RWPE2 (cell line): Measurements from ENCODE around the gene RPL31.
A peak's percentile ranks its signal among the peaks of the same experiment; 100 is the strongest.

Experiments
- ATAC-seq: fragments of 200-7000 bp; cut with Tn5 transposase; 3 replicates; pipeline ENCODE4 v1.9.1; 2021; ENCODE audit warnings: low read depth
- DNase-seq: peaks from one replicate; pipeline ENCODE4 v3.0.0-alpha.2; 2020; ENCODE audit warnings: low spot score
- H3K27ac ChIP-seq: fragments of 450-650 bp; 2 replicates; pipeline ENCODE4 v1.5.1; 2017; ENCODE audit warnings: mild to moderate bottlenecking; ENCODE audit not compliant: poor library complexity, severe bottlenecking
- H3K27me3 ChIP-seq: fragments of 250-450 bp; sonication (Bioruptor Pico); 2 replicates; pipeline ENCODE4 v1.5.1; 2021; ENCODE audit warnings: mild to moderate bottlenecking, moderate library complexity; ENCODE audit not compliant: insufficient read depth, poor library complexity, severe bottlenecking
- H3K36me3 ChIP-seq: fragments of 250-450 bp; sonication (Bioruptor Pico); 2 replicates; pipeline ENCODE4 v1.5.1; 2020; ENCODE audit warnings: low read depth, mild to moderate bottlenecking, moderate library complexity
- H3K4me1 ChIP-seq: fragments of 250-450 bp; sonication (Bioruptor Pico); 2 replicates; pipeline ENCODE4 v1.5.1; 2021; ENCODE audit warnings: mild to moderate bottlenecking, moderate library complexity; ENCODE audit not compliant: insufficient read depth, poor library complexity, severe bottlenecking
- H3K4me3 ChIP-seq: fragments of 250-450 bp; sonication (Bioruptor Pico); 2 replicates; pipeline ENCODE4 v1.5.1; 2021; ENCODE audit warnings: mild to moderate bottlenecking, moderate library complexity; ENCODE audit not compliant: severe bottlenecking
- H3K9me3 ChIP-seq: fragments of 250-450 bp; sonication (Bioruptor Pico); 2 replicates; pipeline ENCODE4 v1.5.1; 2021; ENCODE audit warnings: mild to moderate bottlenecking, moderate library complexity; ENCODE audit not compliant: severe bottlenecking
- CTCF ChIP-seq: fragments of 450-650 bp; IDR thresholded peaks from one replicate; pipeline ENCODE4 v1.5.1; 2017; ENCODE audit warnings: mild to moderate bottlenecking, moderate library complexity; ENCODE audit not compliant: poor library complexity, severe bottlenecking

Gene RPL31

GRCh38 chr2:101006065-101006715 is 4.1 kb downstream of the RPL31 start:
- Histone ChIP-seq H3K36me3 (peaks cover 86% of the 10 kb centered on the region), H3K9me3 (no peaks in the 10 kb centered on the region), H3K27ac (peak overlapping the region; percentile 67), H3K27me3 (no peaks in the 10 kb centered on the region), H3K4me1 (peaks cover 5% of the 10 kb centered on the region), H3K4me3 (no peak overlapping the region)
- no peak for TF ChIP-seq CTCF
- ATAC-seq (no peak), DNase-seq (no peak)

GRCh38 chr2:101007415-101008345 is 5.6 kb downstream of the RPL31 start:
- DNase-seq (no peak), ATAC-seq (peak; percentile 26; the same call in 2 of the 3 replicates)
- Histone ChIP-seq H3K9me3 (no peaks in the 10 kb centered on the region), H3K27ac (peak overlapping the region; percentile 67), H3K27me3 (no peaks in the 10 kb centered on the region), H3K36me3 (peaks cover 93% of the 10 kb centered on the region), H3K4me3 (no peak overlapping the region), H3K4me1 (peaks cover 5% of the 10 kb centered on the region)
- TF ChIP-seq CTCF = no peak

GRCh38 chr2:101011152-101011551 is 9.1 kb downstream of the RPL31 start:
- Histone ChIP-seq H3K9me3 (no peaks in the 10 kb centered on the region), H3K4me1 (no peaks in the 10 kb centered on the region), H3K27me3 (no peaks in the 10 kb centered on the region), H3K36me3 (peaks cover 82% of the 10 kb centered on the region), H3K4me3 (no peak overlapping the region), H3K27ac (no peak overlapping the region)
- no peak for TF ChIP-seq CTCF
- ATAC-seq (no peak), DNase-seq (no peak)

GRCh38 chr2:101012054-101012705 is 10.1 kb downstream of the RPL31 start:
- H3K27ac ChIP-seq = no peak overlapping the region
- no peak overlapping the region for H3K4me3 ChIP-seq
- TF ChIP-seq CTCF = no peak
- H3K36me3 ChIP-seq = peaks cover 73% of the 10 kb centered on the region
- no peaks in the 10 kb centered on the region for H3K27me3 ChIP-seq
- no peaks in the 10 kb centered on the region for H3K4me1 ChIP-seq
- H3K9me3 ChIP-seq = no peaks in the 10 kb centered on the region
- ATAC-seq = no peak
- no peak for DNase-seq
